Stomach (tissue), 4 donors: ENCODE data around the gene UMPS.

Experiments
- CTCF ChIP-seq, 7 experiments: fragments of 450-650 bp in 4 of 7; fragments of 200-600 bp in 3 of 7; sonication (generic) in 3 of 7; IDR thresholded peaks; one replicate each; pipeline ENCODE4 v1.5.1; 2016 to 2019; ENCODE audit warnings: antibody characterized with exemption in 7 of 7, control low read depth in 2 of 7, mild to moderate bottlenecking in 1 of 7
- EP300 ChIP-seq: sonication (generic); formaldehyde crosslinking; IDR thresholded peaks from one replicate; pipeline ENCODE4 v1.6.1; 2017; ENCODE audit warnings: antibody characterized with exemption
- POLR2A ChIP-seq, 4 donors: fragments of 450-650 bp; IDR thresholded peaks; one replicate each; pipeline ENCODE4 v1.6.1; 2016; ENCODE audit warnings: antibody characterized with exemption in 4 of 4, control low read depth in 2 of 4, mild to moderate bottlenecking in 1 of 4, moderate library complexity in 1 of 4
- POLR2AphosphoS5 ChIP-seq, 3 donors: sonication (generic); formaldehyde crosslinking; IDR thresholded peaks; one replicate each; pipeline ENCODE4 v1.6.1; 2016; ENCODE audit warnings: antibody characterized with exemption in 3 of 3

- TF ChIP-seq CTCF (IDR thresholded peaks at IDR 0.05) (no peak), POLR2A (IDR thresholded peaks at IDR 0.05) (no peak), EP300 (no peak), POLR2AphosphoS5 (IDR thresholded peaks at IDR 0.05) (no peak)
These were observed 31.2 kb upstream of the UMPS start for GRCh38 chr3:124699051-124699450.
